OCI-LY7 (cell line): ENCODE measurements around the gene ADGRL4. TPM values are rescaled to one million over a fixed set of nuclear protein-coding genes. Genes with fewer than 3 reads are reported as not detected.

Experiments
- BruUV-seq: library from RNA; stranded (reverse); fragments of 400-500 nt; replicated peaks from 2 replicates; lab custom pipeline; 2021; lab: Mats Ljungman, UMichigan
- CTCF ChIA-PET: fragments of 300-600 bp; sonication (Branson Sonifier 250); formaldehyde crosslinking; loops from one replicate; lab custom pipeline; 2022; ENCODE audit warnings: antibody characterized with exemption; ENCODE audit not compliant: unreplicated experiment; lab: Charles Lee
- POLR2A ChIA-PET: fragments of 300-600 bp; sonication (Branson Sonifier 250); formaldehyde crosslinking; loops from one replicate; lab custom pipeline; 2022; ENCODE audit warnings: antibody characterized with exemption; lab: Charles Lee
- DNase-seq: peaks from one replicate; pipeline ENCODE4 v3.0.0-alpha.2; 2015; ENCODE audit warnings: low spot score
- H2AFZ ChIP-seq: fragments of 200-600 bp; sonication (generic), shearing (Covaris generic); 2 replicates; pipeline ENCODE4 v1.6.1; 2014; ENCODE audit warnings: mild to moderate bottlenecking, antibody characterized with exemption, low read length, moderate library complexity
- H3K27ac ChIP-seq: fragments of 200-600 bp; sonication (generic); 2 replicates; pipeline ENCODE4 v1.5.1; 2014; ENCODE audit warnings: mixed run types, low read depth, mild to moderate bottlenecking, moderate library complexity, low read length, inconsistent platforms; ENCODE audit not compliant: poor library complexity, severe bottlenecking
- H3K36me3 ChIP-seq: fragments of 200-600 bp; sonication (generic); 2 replicates; pipeline ENCODE4 v1.6.1; 2014; ENCODE audit warnings: mild to moderate bottlenecking, antibody characterized with exemption, low read length, moderate library complexity, mixed read lengths; ENCODE audit not compliant: insufficient read depth
- H3K4me1 ChIP-seq: fragments of 200-600 bp; sonication (generic); 2 replicates; pipeline ENCODE4 v1.5.1; 2014; ENCODE audit warnings: mild to moderate bottlenecking, low read length; ENCODE audit not compliant: insufficient read depth, poor library complexity, severe bottlenecking
- H3K4me2 ChIP-seq: fragments of 200-600 bp; sonication (generic); 2 replicates; pipeline ENCODE4 v1.6.1; 2014; ENCODE audit warnings: mild to moderate bottlenecking, low read length
- H3K4me3 ChIP-seq: fragments of 200-600 bp; sonication (generic); 2 replicates; pipeline ENCODE4 v1.5.1; 2014; ENCODE audit warnings: mild to moderate bottlenecking, low read depth, low read length; ENCODE audit not compliant: poor library complexity, severe bottlenecking
- H3K79me2 ChIP-seq: fragments of 200-600 bp; sonication (generic); 2 replicates; pipeline ENCODE4 v1.6.1; 2016; ENCODE audit warnings: low read depth, mild to moderate bottlenecking, low read length, moderate library complexity, mixed read lengths; ENCODE audit not compliant: insufficient read depth
- H3K9me2 ChIP-seq: fragments of 200-600 bp; sonication (generic); 2 replicates; pipeline ENCODE4 v1.6.1; 2016; ENCODE audit warnings: mild to moderate bottlenecking, low read length, mixed read lengths; ENCODE audit not compliant: insufficient read depth
- H3K9me3 ChIP-seq: fragments of 200-600 bp; sonication (generic); 2 replicates; pipeline ENCODE4 v1.6.1; 2014; ENCODE audit warnings: mild to moderate bottlenecking, mixed run types, low read length, mixed read lengths
- H4K20me1 ChIP-seq: fragments of 200-600 bp; sonication (generic); 2 replicates; pipeline ENCODE4 v1.6.1; 2014; ENCODE audit warnings: mild to moderate bottlenecking, antibody characterized with exemption, low read length, moderate library complexity, mixed read lengths; ENCODE audit not compliant: insufficient read depth
- CTCF ChIP-seq: fragments of 200-600 bp; sonication (generic); conservative IDR thresholded peaks from 2 replicates; pipeline ENCODE4 v1.5.1; 2014; ENCODE audit warnings: mild to moderate bottlenecking, antibody characterized with exemption, low read length, moderate library complexity, mixed read lengths
- EZH2phosphoT487 ChIP-seq: fragments of 200-600 bp; sonication (generic); IDR thresholded peaks from 2 replicates; pipeline ENCODE4 v1.6.1; 2018; ENCODE audit warnings: low read depth, borderline replicate concordance, mild to moderate bottlenecking, mixed run types, antibody characterized with exemption, low read length, moderate library complexity, mixed read lengths
- intact Hi-C: fragments of 100-400 bp; cut with micrococcal nuclease; formaldehyde crosslinking; loops from one replicate; pipeline ENCODE4 v1.10.0; 2022; ENCODE audit not compliant: unreplicated experiment
- total RNA-seq, 2 experiments: library from RNA; depleted of rRNA in 1 of 2; stranded (reverse); fragments of >200 nt in 1 of 2; shearing (Covaris generic) in 1 of 2; gene quantifications; 2 replicates each; pipeline ENCODE4 v1.2.3, GENCODE V29; 2014 to 2022

The ADGRL4 gene
- total RNA-seq, 2 experiments from 2014 or later: not detected

- no TSS peak for BruUV-seq
- ChIA-PET POLR2A (no interaction called here), CTCF (no interaction called here)
- Histone ChIP-seq H3K4me1 (no peaks in the 10 kb centered on the region), H3K9me2 (no peaks in the 10 kb centered on the region), H3K4me3 (no peak overlapping the region), H4K20me1 (no peaks in the 10 kb centered on the region), H3K27ac (no peak overlapping the region), H3K9me3 (no peaks in the 10 kb centered on the region), H3K36me3 (no peaks in the 10 kb centered on the region), H3K4me2 (no peak overlapping the region), H2AFZ (no peak overlapping the region), H3K79me2 (no peaks in the 10 kb centered on the region)
- TF ChIP-seq EZH2phosphoT487: no peak
- TF ChIP-seq CTCF: no peak; the same call in 1 of the 2 replicates
- no peak for DNase-seq
- intact Hi-C loops: no loop called here
Measured at GRCh38 chr1:79044974-79045650, 38.6 kb upstream of the ADGRL4 start.

DNA sequence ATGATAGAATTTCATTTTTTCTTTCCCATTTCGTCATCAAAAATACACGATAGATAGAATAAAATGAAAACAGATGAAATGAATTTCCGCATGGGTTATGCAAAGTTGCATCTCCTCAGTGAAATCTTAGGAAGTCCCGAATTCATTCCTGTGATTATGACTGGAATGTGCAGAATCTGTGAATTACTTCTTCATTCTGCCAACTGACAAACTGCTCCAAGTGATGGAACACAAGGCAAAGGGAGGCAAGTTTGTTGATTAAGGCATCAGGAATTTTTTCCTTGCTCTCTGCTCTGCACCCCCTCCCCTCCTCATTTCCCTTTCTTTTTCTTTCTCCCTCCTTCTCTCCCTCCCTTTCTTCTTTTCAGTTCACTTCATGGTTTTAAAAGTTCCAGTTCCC is 37.0 kb upstream of the ADGRL4 start:
- Histone ChIP-seq H3K4me2 (no peak overlapping the region), H3K4me1 (no peaks in the 10 kb centered on the region), H3K9me2 (no peaks in the 10 kb centered on the region), H4K20me1 (no peaks in the 10 kb centered on the region), H3K9me3 (no peaks in the 10 kb centered on the region), H3K79me2 (no peaks in the 10 kb centered on the region), H3K36me3 (no peaks in the 10 kb centered on the region), H3K4me3 (no peak overlapping the region), H2AFZ (no peak overlapping the region), H3K27ac (no peak overlapping the region)
- ChIA-PET CTCF (no interaction called here), POLR2A (no interaction called here)
- no peak for DNase-seq
- TF ChIP-seq EZH2phosphoT487: no peak
- no peak for TF ChIP-seq CTCF
- no TSS peak for BruUV-seq
- intact Hi-C loops: no loop called here

DNA sequence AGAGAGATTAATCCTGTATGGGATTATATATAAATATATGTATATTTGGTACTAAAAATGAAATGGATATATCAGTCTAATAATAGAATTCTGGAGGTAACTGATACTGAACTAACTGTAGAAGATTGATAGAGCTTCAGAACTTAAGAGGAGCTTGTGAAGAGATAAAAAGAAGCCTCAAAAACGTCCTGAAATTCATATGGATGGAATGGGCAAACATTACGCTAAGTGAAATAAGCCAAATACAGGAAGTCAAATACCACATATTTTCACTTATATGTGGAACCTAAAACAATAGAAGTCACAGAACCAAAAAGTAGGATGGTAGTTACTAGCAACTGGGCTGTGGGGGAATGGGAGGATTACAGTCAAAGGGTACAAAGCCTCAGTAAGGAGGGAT is 36.0 kb upstream of the ADGRL4 start:
- H4K20me1 ChIP-seq: no peaks in the 10 kb centered on the region
- ChIA-PET CTCF (no interaction called here), POLR2A (no interaction called here)
- no peaks in the 10 kb centered on the region for H3K9me2 ChIP-seq
- no peak for TF ChIP-seq CTCF
- no peak for TF ChIP-seq EZH2phosphoT487
- no peak overlapping the region for H2AFZ ChIP-seq
- no peak overlapping the region for H3K4me3 ChIP-seq
- no peaks in the 10 kb centered on the region for H3K4me1 ChIP-seq
- H3K27ac ChIP-seq: no peak overlapping the region
- intact Hi-C loops: no loop called here
- H3K79me2 ChIP-seq: no peaks in the 10 kb centered on the region
- no peaks in the 10 kb centered on the region for H3K9me3 ChIP-seq
- no TSS peak for BruUV-seq
- DNase-seq: no peak
- H3K4me2 ChIP-seq: no peak overlapping the region
- no peaks in the 10 kb centered on the region for H3K36me3 ChIP-seq
